PC-3 (cell line): Measurements from ENCODE around the gene TACC2. TPM values are rescaled to one million over a fixed set of nuclear protein-coding genes. Genes with fewer than 3 reads are reported as not detected.

Source experiments
- ATAC-seq: fragments of 200-7000 bp; cut with Tn5 transposase; 2 replicates; pipeline ENCODE4 v1.9.1; 2020; ENCODE audit warnings: mild to moderate bottlenecking, moderate library complexity
- BruUV-seq: library from RNA; stranded (reverse); fragments of 400-500 nt; replicated peaks from 2 replicates; lab custom pipeline; 2021; lab: Mats Ljungman, UMichigan
- CTCF ChIA-PET: fragments of 300-600 bp; sonication (Branson Sonifier 250); formaldehyde crosslinking; loops from one replicate; lab custom pipeline; 2022; ENCODE audit warnings: antibody characterized with exemption; lab: Charles Lee
- POLR2A ChIA-PET: fragments of 300-600 bp; sonication (Branson Sonifier 250); formaldehyde crosslinking; loops from one replicate; lab custom pipeline; 2022; ENCODE audit warnings: antibody characterized with exemption; ENCODE audit not compliant: unreplicated experiment; lab: Charles Lee
- DNase-seq: peaks from one replicate; pipeline ENCODE4 v3.0.0-alpha.2; 2015
- H2AFZ ChIP-seq: fragments of 300-600 bp; sonication (generic); 2 replicates; pipeline ENCODE4 v1.6.0; 2016; ENCODE audit warnings: antibody characterized with exemption, low read length
- H3F3A ChIP-seq: fragments of 300-600 bp; sonication (generic); one replicate; pipeline ENCODE4 v1.6.0; 2017; ENCODE audit warnings: antibody characterized with exemption, low read length, control low read depth, mild to moderate bottlenecking; ENCODE audit not compliant: unreplicated experiment
- H3K27ac ChIP-seq: fragments of 300-600 bp; sonication (generic); 2 replicates; pipeline ENCODE4 v1.5.1; 2016; ENCODE audit warnings: mild to moderate bottlenecking, low read length
- H3K27me3 ChIP-seq: fragments of 300-600 bp; sonication (generic); 2 replicates; pipeline ENCODE4 v1.6.1; 2016; ENCODE audit warnings: low read length, mixed read lengths
- H3K36me3 ChIP-seq: fragments of 300-600 bp; sonication (generic); 2 replicates; pipeline ENCODE4 v1.6.1; 2016; ENCODE audit warnings: low read depth, mixed run types, low read length, mixed read lengths
- H3K4me1 ChIP-seq: fragments of 300-600 bp; sonication (generic); 2 replicates; pipeline ENCODE4 v1.5.1; 2016; ENCODE audit warnings: low read length; ENCODE audit not compliant: insufficient read depth
- H3K4me2 ChIP-seq: fragments of 300-600 bp; sonication (generic); 2 replicates; pipeline ENCODE4 v1.6.0; 2016; ENCODE audit warnings: low read length
- H3K4me3 ChIP-seq: fragments of 300-600 bp; sonication (generic); 2 replicates; pipeline ENCODE4 v1.5.1; 2016; ENCODE audit warnings: mild to moderate bottlenecking, low read length, mixed read lengths
- H3K79me2 ChIP-seq: fragments of 300-600 bp; sonication (generic); 2 replicates; pipeline ENCODE4 v1.6.1; 2017; ENCODE audit warnings: low read length, mixed read lengths
- H3K9ac ChIP-seq: fragments of 300-600 bp; sonication (generic); 2 replicates; pipeline ENCODE4 v1.6.0; 2016; ENCODE audit warnings: mild to moderate bottlenecking, low read length
- H3K9me2 ChIP-seq: fragments of 300-600 bp; sonication (generic); replicated peaks from 2 replicates; pipeline ENCODE4 v1.6.1; 2016; ENCODE audit warnings: mixed run types, low read length, mixed read lengths
- H3K9me3 ChIP-seq: fragments of 300-600 bp; sonication (generic); 2 replicates; pipeline ENCODE4 v1.6.1; 2016; ENCODE audit warnings: low read length, mixed read lengths
- H4K20me1 ChIP-seq: fragments of 300-600 bp; sonication (generic); 2 replicates; pipeline ENCODE4 v1.6.1; 2016; ENCODE audit warnings: low read length, mixed read lengths
- CTCF ChIP-seq: fragments of 300-600 bp; sonication (generic); conservative IDR thresholded peaks from 2 replicates; pipeline ENCODE4 v1.5.1; 2017; ENCODE audit warnings: antibody characterized with exemption, low read depth, mild to moderate bottlenecking, low read length
- EZH2 ChIP-seq: fragments of 300-600 bp; sonication (generic); IDR thresholded peaks from one replicate; pipeline ENCODE4 v1.6.1; 2017; ENCODE audit warnings: antibody characterized with exemption, mild to moderate bottlenecking, low read length; ENCODE audit not compliant: unreplicated experiment
- EZH2phosphoT487 ChIP-seq: fragments of 300-600 bp; sonication (generic); IDR thresholded peaks from 2 replicates; pipeline ENCODE4 v1.6.1; 2018; ENCODE audit warnings: mild to moderate bottlenecking, antibody characterized with exemption, low read length, borderline replicate concordance
- intact Hi-C: fragments of 100-400 bp; cut with micrococcal nuclease; formaldehyde crosslinking; loops from 2 replicates; pipeline ENCODE4 v1.9.0; 2023
- total RNA-seq: library from RNA; depleted of rRNA; stranded (reverse); fragments of >200 nt; gene quantifications from 2 replicates; pipeline ENCODE4 v1.2.3, GENCODE V29; 2014

TACC2 gene
- total RNA-seq, 1 experiment from 2014 or later = 31.7 TPM

- Histone ChIP-seq H3F3A (peaks cover 4% of the 10 kb centered on the region), H3K27me3 (no peaks in the 10 kb centered on the region), H2AFZ (no peak overlapping the region), H3K4me3 (no peak overlapping the region), H3K36me3 (peaks cover 15% of the 10 kb centered on the region), H3K9ac (no peak overlapping the region), H3K27ac (no peak overlapping the region), H4K20me1 (no peaks in the 10 kb centered on the region), H3K4me2 (no peak overlapping the region), H3K4me1 (peaks cover 39% of the 10 kb centered on the region), H3K79me2 (peaks cover 31% of the 10 kb centered on the region), H3K9me2 (no peaks in the 10 kb centered on the region), H3K9me3 (no peaks in the 10 kb centered on the region)
- ATAC-seq (no peak), DNase-seq (no peak)
- CTCF ChIA-PET = no interaction called here
- intact Hi-C loops = no loop called here
- POLR2A ChIA-PET = no interaction called here
- TSS peak; percentile 3 for BruUV-seq
- TF ChIP-seq EZH2 (no peak), CTCF (no peak)
Observed at GRCh38 chr10:122145113-122145512, 156.2 kb downstream of the TACC2 start.

- Histone ChIP-seq H3K27ac (no peak overlapping the region), H3K79me2 (peaks cover 19% of the 10 kb centered on the region), H3F3A (no peaks in the 10 kb centered on the region), H3K27me3 (no peaks in the 10 kb centered on the region), H3K4me1 (peaks cover 15% of the 10 kb centered on the region), H3K4me2 (no peak overlapping the region), H2AFZ (no peak overlapping the region), H4K20me1 (no peaks in the 10 kb centered on the region), H3K9ac (no peak overlapping the region), H3K9me3 (no peaks in the 10 kb centered on the region), H3K9me2 (no peaks in the 10 kb centered on the region), H3K4me3 (no peak overlapping the region), H3K36me3 (peaks cover 15% of the 10 kb centered on the region)
- POLR2A ChIA-PET = no interaction called here
- ATAC-seq (no peak), DNase-seq (no peak)
- CTCF ChIA-PET = no interaction called here
- BruUV-seq = no TSS peak
- intact Hi-C loops = no loop called here
- TF ChIP-seq EZH2phosphoT487 (no peak), EZH2 (no peak), CTCF (no peak)
Observed at GRCh38 chr10:122147663-122148062, 158.7 kb downstream of the TACC2 start.

- TF ChIP-seq EZH2 = no peak
- no peak for TF ChIP-seq EZH2phosphoT487
- no peak for TF ChIP-seq CTCF
- ATAC-seq = no peak
- Histone ChIP-seq H2AFZ (no peak overlapping the region), H3K4me1 (peaks cover 7% of the 10 kb centered on the region), H3K9me3 (no peaks in the 10 kb centered on the region), H3K9me2 (no peaks in the 10 kb centered on the region), H4K20me1 (no peaks in the 10 kb centered on the region), H3K27me3 (no peaks in the 10 kb centered on the region), H3K27ac (no peak overlapping the region), H3K9ac (no peak overlapping the region), H3K36me3 (peaks cover 14% of the 10 kb centered on the region), H3K4me3 (no peak overlapping the region), H3K4me2 (no peak overlapping the region), H3K79me2 (peaks cover 8% of the 10 kb centered on the region; the same call in 1 of the 2 replicates), H3F3A (no peaks in the 10 kb centered on the region)
- intact Hi-C loops = no loop called here
- no peak for DNase-seq
- BruUV-seq = no TSS peak
- CTCF ChIA-PET = no interaction called here
- POLR2A ChIA-PET = interaction anchor here (0.6 kb wide), 1 partner anchor 8 kb away, joined by 3 read pairs; no protein-coding TSS in a partner anchor
Observed at GRCh38 chr10:122148876-122149560, 160.1 kb downstream of the TACC2 start.
